GM18873 (cell line): ENCODE results near the gene NTN4.
"Not testable (repeated sequence)": the region's sequence is repeated elsewhere in the genome, so short reads cannot be mapped to it uniquely, and the experiment has no call there.

ENCODE experiments used
- ATAC-seq: cut with Tn5 transposase; IDR thresholded peaks from one replicate; pipeline ENCODE4 v1.9.1; 2021; ENCODE audit warnings: mild to moderate bottlenecking, moderate library complexity, moderate number of reproducible peaks; ENCODE audit not compliant: unreplicated experiment, low FRiP score

The NTN4 gene

DNA sequence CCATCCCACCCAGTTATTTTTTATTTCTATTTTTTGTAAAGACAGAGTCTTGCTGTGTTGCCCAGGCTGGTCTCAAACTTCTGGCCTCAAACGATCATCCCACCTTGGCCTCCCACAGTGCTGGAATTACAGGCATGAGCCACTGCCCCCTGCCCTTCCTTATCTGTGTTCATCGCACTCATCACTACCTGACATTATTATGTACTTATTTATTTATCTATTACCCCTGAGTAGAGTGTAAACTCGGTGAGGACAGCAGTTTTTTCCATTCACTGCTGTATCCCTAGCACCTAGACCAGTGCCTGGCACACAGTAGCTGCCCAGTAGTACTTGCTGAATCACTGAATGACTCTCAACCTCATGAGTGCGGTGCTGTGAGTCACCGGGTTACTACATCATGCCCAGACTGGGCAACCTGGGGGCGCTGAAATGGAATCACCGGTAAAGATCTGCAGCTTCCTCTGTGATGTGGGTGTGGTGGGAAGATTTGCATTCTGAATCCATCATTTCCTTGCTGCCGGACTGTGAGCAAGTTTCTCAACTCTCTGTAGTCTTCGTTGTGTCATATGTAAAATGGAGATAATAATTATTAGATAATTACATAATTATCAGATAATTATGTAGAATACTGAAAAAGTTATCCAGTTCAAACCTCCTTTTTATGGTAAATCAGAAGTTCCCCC lies 157.4 kb downstream of the NTN4 start:
- no peak for ATAC-seq

DNA sequence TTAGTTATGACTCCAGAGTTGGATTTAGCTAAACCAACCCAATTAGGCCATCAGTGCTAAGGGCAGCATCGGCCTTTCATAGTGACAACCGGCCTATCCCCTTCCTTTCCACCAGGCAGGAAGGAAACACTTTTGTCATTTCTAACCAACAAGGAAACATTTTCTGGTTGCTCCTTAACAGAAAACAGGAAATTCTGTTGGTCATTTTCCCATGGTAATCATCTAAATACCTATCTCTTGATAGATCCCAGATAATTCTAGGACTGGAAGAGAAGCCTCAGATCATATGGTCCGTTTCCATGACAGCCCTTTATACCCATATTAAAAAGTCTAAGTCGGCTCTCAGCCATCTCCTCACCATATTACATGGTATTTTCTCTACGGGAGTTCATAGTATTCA lies 160.1 kb downstream of the NTN4 start:
- ATAC-seq = no peak

DNA sequence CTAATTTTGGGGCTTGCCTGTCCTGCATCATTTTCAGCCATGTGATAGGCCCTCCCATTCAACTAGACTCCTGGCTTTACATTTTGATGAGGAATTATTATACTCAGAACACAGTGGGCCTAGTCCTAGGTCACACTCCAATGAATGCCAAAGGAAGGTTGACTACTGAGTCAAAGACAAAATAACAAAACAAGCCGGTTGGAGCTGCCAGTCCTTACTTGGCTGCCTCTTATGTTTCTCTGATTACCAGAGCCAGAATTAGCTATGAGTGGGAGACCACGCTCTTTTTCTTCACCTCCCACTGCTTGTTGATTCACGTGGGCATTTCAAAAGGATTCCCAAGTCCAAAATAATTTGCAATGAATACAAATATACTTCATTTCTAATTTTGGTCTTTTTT lies 161.2 kb downstream of the NTN4 start:
- ATAC-seq = no peak

DNA sequence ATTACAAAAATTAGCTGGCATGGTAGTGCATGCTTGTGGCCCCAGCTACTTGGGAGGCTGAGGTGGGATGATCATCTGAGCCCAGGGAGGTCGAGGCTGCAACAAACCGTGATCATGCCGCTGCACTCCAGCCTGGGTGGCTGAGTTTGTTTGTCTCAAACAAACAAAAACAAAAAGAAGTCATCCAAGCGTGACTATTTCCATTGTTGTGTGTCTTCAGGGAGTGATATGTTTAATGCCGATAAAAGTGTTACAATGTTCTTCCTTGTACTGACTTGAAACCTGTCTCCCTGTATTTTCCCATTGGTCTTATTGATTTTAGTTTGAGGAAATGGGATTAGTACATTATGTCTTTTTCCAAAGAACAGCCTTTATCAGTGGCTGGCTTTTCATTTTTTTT lies 163.7 kb downstream of the NTN4 start:
- no peak for ATAC-seq

DNA sequence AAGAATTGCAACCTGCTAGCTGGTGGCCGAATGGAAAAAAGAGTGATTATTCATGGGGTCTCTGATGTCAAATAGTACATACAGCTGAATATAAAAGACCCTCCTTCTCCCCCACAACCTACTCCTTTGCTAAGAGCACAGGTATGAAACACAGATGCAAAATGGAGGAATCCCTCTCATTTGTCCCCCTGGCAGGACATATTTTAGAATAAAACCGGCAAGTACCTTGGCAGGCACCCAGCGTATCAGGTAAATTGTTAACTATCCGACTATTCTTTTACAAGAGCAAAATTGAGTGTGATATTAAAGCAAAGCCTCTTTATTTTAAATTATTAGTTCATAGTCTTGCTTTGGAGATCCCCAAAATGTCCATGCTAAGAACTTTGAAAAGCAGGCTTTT lies 165.6 kb downstream of the NTN4 start:
- ATAC-seq = no peak

DNA sequence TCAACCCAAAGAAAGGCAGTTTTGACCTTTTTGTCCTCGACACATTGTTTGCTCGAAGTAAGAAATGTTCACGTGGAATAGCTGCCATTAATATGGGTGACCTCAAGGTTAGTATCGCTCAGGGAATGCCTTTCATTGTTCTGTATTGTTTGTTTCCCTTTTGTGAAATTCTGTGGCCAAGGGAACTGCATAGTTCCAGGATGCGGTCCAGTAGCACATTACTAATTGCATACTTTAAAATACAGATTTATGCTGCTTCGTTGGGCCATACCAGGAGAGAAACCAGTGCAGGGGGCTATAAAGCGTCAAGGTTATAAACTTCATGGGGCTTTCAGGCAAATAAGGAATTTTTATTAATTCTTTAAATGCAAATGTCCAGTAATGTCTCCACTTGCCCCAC lies 166.0 kb downstream of the NTN4 start:
- ATAC-seq = no peak

DNA sequence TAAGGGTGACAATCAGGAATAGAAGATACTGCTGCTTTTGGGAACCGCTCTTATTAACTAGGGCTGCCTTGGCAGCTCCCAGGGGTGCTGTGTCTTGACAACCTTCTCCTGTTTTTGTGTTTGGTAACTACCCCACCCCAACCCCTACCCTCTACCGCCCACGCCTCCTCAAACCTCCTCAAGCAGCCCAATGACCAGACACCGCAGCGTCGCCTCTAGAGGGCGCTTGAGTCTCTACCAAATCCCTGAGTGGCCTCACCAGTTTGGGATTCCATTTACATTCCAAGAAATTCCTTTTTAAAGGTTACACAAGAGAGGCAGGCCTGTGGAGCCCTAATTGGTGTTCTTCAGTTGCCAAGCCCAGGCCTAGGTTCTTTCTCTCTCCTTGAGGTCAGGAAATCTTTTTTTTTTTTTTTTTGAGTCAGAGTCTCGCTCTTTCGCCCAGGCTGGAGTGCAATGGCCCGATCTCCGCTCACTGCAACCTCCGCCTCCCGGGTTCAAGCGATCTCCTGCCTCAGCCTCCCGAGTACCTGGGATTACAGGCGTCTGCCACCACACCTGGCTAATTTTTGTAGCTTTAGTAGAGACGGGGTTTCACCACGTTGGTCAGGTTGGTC lies 166.9 kb downstream of the NTN4 start:
- ATAC-seq = no peak

DNA sequence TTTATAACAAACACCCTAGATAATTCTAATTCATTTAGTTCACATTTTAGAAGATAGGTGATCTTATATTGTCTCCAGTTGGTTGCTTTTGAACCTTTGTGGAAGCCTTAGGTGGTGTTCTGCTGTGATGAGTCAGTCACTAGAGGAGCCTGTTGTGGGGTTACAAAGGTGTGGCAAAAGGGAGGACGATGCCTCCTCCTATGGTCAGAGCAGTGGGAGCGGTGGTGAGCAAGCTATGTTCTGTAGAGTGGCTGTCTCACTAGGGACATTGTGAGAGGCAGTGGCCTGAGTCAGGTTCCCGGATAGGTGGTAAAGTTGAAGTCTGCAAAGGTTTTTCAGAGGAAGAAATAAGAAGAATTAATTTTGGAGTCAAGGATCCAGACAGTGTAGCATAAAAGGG lies 167.7 kb downstream of the NTN4 start:
- no peak for ATAC-seq

DNA sequence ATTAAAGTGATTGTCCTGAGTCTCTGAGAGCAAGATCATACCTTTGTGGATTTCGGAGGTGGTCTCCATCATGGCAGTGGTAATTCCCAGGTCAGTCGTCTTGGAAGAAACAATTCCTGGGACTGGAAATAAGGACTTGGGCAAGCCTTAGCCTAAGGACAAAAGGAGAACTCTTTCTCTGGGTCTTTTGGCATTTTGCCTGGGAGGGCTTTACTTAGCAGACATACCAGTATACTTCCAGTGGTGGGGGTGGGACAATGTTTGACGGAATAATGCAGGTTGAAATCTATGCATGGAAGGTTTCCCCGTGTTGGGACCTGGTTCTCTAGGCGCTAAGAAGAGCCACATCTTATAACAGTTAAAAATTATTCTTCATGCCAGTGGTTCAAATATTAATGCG lies 168.8 kb downstream of the NTN4 start:
- no peak for ATAC-seq

DNA sequence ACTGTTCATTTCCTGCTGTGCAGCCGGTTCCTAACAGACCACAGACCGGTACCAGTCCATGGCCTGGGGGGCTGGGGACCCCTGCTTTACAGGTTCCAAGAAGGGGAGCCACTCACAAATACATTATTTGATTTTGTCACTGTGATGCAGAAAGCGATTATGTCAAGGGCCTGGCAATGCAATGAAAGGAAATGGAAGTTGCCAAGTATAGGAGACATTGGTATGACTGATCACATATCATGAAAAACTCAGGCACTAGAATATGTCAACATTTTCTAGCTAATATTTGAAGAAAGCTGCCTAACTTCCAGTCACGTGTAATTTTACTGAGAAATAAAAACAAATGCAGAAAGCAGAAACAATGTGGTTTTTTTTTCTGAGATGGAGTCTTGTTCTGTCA lies 170.4 kb downstream of the NTN4 start:
- ATAC-seq = no peak

DNA sequence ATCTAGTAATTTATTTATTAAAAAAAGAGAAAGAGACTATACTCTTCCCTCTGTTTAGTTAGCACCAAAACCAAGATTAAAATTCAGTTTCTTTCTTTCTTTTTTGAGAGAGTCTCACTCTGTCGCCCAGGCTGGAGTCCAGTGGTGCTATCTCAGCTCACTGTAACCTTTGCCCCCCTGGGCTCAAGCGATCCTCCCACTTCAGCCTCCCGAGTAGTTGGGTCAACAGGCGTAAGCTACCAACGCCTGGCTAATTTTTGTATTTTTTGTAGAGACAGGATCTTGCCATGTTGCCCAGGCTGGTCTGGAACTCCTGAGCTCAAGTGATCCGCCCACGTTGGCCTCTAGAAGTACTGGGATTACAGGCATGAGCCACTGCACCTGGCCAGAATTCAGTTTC lies 174.1 kb downstream of the NTN4 start:
- not testable (repeated sequence) for ATAC-seq

DNA sequence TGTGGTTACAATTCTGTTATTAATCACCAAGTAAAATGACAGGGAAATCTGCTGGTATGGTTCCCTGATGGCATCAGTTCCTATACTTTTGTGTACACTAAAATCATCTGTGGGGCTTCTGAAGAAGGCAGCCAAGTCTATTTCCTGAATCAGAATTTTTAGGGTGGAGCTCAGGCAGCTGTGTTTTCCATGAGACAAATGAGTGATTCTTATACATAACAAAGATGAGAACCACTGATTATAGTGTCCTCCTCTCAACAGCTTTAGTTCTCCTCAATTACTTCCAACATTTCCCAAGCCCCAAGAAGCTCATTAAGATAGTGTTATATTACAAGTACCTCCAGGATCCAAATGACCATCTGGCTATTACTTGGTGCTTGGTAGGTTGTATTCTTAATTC lies 174.8 kb downstream of the NTN4 start:
- no peak for ATAC-seq

DNA sequence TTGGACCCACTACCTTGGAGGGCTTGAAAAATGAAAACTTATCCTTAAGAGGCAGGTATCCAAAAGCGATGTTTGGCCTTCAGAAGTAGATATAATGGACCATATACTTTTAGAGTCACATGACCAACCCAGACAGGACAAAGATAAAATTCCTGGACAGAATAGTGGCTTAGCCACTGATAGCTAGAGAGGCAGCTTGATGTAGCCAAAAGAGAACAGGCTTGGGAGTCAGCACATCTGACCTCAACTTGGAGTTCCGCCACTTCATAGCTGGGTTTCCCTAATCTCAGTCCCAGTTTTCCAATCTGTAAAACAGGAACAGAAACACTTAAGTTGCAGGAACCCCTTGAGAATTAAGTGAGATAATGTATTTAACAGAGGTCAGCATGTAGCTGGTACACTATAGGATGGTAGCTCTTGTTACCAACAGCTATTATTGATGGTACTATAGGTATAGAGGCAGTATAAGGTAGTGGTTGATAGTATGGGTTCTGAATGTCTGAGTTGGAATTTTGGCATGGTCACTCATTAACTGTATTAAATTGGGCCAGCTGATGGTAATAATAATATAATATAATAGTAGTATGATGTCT lies 176.1 kb downstream of the NTN4 start:
- no peak for ATAC-seq

DNA sequence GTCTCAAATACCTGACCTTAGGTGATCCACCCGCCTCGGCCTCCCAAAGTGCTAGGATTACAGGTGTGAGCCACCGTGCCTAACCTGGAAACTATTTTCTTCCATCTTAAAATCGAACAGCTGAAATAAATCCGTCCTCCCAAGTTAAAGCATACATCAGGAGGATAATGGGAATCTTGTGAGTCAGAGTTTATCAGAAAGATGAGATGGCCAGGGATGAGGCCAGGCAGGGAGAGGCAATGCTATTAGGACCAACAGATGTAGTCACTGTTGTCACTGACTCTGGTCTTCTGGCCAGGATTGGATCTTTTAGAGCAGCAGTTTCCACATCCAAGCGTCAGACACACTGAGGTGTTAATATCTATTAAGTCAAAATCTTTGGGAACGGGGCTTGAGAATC lies 177.5 kb downstream of the NTN4 start:
- no peak for ATAC-seq

DNA sequence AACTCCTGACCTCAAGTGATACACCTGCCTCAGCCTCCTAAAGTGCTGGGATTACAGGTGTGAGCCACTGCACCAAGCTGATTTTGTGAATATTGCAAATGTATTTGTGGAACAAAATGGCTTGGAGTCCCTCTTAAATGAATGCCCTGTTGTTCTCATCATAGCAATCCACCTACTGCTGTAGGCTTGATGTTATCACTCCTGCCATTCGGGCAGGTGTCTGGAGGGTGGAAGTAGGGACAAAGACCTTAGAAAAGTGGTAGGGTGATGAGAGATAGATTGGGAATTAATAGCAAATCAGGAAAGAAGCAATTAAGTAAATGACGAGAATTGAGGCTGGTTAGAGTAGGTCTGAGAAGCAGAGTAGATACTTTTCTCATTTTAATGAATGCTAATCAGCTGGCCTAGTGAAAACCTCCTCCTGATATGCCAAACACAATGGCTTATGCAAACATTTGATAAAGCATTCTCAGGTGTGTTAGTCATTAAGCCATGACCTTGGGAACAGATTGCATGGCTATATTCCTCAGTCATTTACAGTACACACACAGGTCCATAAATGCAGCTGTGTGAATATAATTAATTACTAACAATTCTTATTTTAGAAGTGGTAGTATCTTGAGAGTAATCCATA lies 178.8 kb downstream of the NTN4 start:
- no peak for ATAC-seq

DNA sequence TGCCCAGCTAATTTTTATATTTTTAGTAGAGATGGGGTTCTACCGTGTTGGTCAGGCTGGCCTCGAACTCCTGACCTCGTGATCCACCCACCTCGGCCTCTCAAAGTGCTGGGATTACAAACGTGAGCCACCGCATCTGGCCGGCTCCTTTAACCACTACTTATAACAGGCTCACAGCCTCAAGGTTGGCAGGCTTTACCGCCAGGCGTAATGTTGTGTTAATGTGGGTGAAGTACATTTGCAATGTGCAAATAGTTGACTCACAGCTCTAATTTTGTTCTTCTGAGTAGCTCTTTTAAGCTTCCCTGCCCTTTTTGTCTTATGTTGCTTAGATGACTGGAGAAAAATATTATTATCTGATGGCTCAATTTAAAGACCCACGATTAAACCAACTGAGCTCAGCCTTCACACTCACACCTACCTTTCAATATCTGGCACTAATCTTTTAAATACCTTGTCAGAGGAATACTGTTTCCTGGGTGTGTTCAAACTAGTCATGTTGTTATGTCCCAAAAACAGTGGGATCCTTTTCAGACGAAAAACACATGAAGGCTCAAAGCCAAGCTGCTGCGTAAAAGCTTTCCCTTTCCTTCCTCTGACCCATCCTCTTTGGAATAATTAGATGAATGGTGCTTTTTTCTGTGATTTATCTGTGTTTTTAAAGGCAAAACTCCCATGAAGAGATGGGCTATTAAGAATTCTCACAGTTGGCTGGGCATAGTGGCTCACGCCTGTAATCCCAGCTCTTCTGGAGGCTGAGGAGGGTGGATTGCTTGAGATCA lies 182.1 kb downstream of the NTN4 start:
- no peak for ATAC-seq
